DND-41 (cell line): ENCODE measurements around the gene IMPG1.

Experiments
- EZH2 ChIP-seq: IDR thresholded peaks from 3 replicates; pipeline ENCODE4 v1.6.1; 2012; ENCODE audit warnings: borderline replicate concordance, low read depth, mild to moderate bottlenecking, moderate library complexity, low read length, inconsistent platforms; ENCODE audit not compliant: severe bottlenecking
- TF ChIP-seq, protein P1 (sequence below): IDR thresholded peaks from 2 replicates; pipeline ENCODE4 v1.5.1; 2012; ENCODE audit warnings: borderline replicate concordance, low read length, moderate library complexity, mild to moderate bottlenecking; ENCODE audit not compliant: poor library complexity, severe bottlenecking; ENCODE audit errors: extremely low read depth

DNA sequence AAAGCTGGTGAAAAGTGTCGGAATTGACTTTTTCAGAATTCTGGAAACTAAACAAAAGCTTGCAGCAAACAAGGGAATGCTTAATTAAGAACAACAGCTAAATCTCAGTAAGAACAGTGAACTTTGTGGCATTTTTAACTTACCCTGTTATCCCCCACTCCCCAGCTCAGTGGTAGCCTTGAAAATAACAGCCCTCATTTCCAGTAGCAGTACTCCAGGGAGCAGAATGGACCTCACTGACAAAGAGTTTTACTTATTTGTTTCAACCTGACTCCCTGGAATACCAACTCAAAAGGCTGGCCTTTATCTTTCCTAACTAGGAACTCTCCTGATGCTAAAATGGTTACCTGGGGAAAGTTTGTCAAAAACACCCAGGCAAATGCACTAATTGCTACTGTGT, 108.9 kb downstream of the IMPG1 start:
- TF ChIP-seq, protein P1, sequence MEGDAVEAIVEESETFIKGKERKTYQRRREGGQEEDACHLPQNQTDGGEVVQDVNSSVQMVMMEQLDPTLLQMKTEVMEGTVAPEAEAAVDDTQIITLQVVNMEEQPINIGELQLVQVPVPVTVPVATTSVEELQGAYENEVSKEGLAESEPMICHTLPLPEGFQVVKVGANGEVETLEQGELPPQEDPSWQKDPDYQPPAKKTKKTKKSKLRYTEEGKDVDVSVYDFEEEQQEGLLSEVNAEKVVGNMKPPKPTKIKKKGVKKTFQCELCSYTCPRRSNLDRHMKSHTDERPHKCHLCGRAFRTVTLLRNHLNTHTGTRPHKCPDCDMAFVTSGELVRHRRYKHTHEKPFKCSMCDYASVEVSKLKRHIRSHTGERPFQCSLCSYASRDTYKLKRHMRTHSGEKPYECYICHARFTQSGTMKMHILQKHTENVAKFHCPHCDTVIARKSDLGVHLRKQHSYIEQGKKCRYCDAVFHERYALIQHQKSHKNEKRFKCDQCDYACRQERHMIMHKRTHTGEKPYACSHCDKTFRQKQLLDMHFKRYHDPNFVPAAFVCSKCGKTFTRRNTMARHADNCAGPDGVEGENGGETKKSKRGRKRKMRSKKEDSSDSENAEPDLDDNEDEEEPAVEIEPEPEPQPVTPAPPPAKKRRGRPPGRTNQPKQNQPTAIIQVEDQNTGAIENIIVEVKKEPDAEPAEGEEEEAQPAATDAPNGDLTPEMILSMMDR = no peak
- no peak for TF ChIP-seq EZH2
